ENCODE results near the gene RRP1. TPM values are rescaled to one million over a fixed set of nuclear protein-coding genes. Genes with fewer than 3 reads are reported as not detected.

Gene RRP1
- polyA plus RNA-seq, 1 donor, result 29.0 TPM

GRCh38 chr21:43775795-43776430 is 13.5 kb upstream of the RRP1 start, which contains the start of gene CSTB:
Gene CSTB (minus strand): TSS chr21:43776308. CDS start chr21:43776269, 39 bp downstream.
- peak; percentile 69 for DNase-seq

GRCh38 chr21:43777953-43778352 is 11.4 kb upstream of the RRP1 start:
- DNase-seq, result no peak

GRCh38 chr21:43778469-43779335 is 10.7 kb upstream of the RRP1 start:
- no peak for DNase-seq

- no peak for DNase-seq
Observed at GRCh38 chr21:43779660-43780059, 9.7 kb upstream of the RRP1 start.

GRCh38 chr21:43781846-43782245 is 7.5 kb upstream of the RRP1 start:
- DNase-seq, result no peak

GRCh38 chr21:43782431-43783097 is 6.8 kb upstream of the RRP1 start:
- DNase-seq, result no peak

GRCh38 chr21:43783098-43783700 is 6.2 kb upstream of the RRP1 start:
- DNase-seq, result no peak

GRCh38 chr21:43785134-43785533 is 4.2 kb upstream of the RRP1 start:
- DNase-seq, result no peak

- no peak for DNase-seq
Observed at GRCh38 chr21:43786300-43786806, 3.0 kb upstream of the RRP1 start.

- DNase-seq, result no peak
Observed at GRCh38 chr21:43786807-43787440, 2.5 kb upstream of the RRP1 start.

GRCh38 chr21:43790010-43790524 is 690 bp downstream of the RRP1 start:
- DNase-seq, result no peak

GRCh38 chr21:43792406-43792805 is 3.0 kb downstream of the RRP1 start:
- no peak for DNase-seq

GRCh38 chr21:43793243-43793642 is 3.9 kb downstream of the RRP1 start:
- no peak for DNase-seq

GRCh38 chr21:43794311-43794710 is 4.9 kb downstream of the RRP1 start:
- DNase-seq, result no peak

- no peak for DNase-seq
Observed at GRCh38 chr21:43794857-43795256, 5.5 kb downstream of the RRP1 start.

- no peak for DNase-seq
Observed at GRCh38 chr21:43797415-43797814, 8.0 kb downstream of the RRP1 start.

- no peak for DNase-seq
Observed at GRCh38 chr21:43797925-43798715, 8.7 kb downstream of the RRP1 start.

- no peak for DNase-seq
Observed at GRCh38 chr21:43799301-43799840, 10.0 kb downstream of the RRP1 start.

- DNase-seq, result no peak
Observed at GRCh38 chr21:43800124-43800523, 10.7 kb downstream of the RRP1 start.

GRCh38 chr21:43800566-43800965 is 11.2 kb downstream of the RRP1 start:
- no peak for DNase-seq
